Amniotic stem cell (primary cell): ENCODE data around the gene WDR7.

Experiments
- DNase-seq: peaks from one replicate; lab custom pipeline; 2025; lab: John Stamatoyannopoulos, UW

WDR7 gene

GRCh38 chr18:56804395-56804794 is 153.2 kb downstream of the WDR7 start:
- DNase-seq, result no peak

- no peak for DNase-seq
These were observed 156.7 kb downstream of the WDR7 start for GRCh38 chr18:56807901-56808300.

- no peak for DNase-seq
These were observed 161.5 kb downstream of the WDR7 start for GRCh38 chr18:56812674-56813073.

- peak; percentile 8 for DNase-seq
These were observed 164.8 kb downstream of the WDR7 start for GRCh38 chr18:56815926-56816325.

DNA sequence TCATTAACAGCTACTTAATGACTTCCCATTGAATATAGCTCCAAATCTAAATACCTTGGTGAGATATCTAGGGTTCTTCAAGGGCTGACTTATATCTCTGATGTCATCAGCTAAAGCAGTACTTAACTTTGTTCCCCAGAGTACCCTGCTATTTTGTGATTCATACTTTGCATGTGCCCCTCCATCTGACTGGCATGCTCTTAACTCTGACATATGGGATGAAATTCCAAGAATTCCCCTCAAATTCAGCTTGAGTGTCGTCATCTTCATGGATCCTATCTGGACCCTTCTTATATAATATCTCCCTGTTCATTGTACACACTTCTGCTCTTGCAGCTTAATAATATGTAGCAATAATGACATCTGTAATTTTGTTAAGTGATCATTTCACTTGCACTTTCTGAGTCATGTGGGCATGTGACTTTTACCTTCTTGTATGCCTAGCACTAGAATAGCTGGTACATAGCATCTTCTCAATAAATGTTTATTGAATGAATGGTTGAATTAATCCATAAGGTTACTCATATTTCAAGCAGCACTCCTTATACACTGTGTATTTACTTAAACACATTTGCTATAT is 172.9 kb downstream of the WDR7 start:
- no peak for DNase-seq

DNA sequence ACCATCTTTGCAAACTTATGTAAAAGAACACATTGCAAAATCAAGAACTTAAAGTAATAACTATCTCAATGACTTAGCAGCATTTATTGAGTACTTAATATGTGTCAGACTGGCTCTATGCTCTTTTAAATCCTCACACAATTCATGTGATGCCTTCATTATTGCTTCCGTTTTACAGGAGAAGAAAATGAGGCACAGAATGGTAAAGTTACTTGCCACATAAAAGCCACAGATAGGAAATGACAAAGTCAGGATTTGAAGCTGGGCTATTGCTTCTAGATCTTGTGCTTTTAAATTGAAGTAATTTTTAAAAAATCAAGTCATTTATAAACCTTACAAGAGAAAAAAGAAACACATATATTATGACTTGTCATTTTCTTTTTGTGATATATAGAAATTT is 174.2 kb downstream of the WDR7 start:
- DNase-seq, result no peak

DNA sequence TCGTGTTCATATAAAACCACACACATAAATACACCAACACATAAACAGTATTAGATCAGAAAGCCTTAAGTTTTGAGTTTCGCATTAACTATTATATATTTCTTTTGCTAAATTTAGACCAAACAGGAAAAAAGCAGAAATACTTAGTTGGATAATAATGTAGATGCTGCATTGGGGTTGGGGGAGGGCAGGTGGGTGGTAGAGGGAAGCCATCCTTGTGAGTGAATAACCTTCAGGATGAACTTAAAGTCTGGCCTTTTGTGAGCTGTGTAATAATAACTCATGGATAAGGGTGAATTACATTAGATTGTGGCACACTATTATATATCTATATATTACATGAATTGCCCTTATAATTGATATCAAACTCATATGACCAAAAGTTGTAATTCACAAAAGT is 174.7 kb downstream of the WDR7 start:
- no peak for DNase-seq

DNA sequence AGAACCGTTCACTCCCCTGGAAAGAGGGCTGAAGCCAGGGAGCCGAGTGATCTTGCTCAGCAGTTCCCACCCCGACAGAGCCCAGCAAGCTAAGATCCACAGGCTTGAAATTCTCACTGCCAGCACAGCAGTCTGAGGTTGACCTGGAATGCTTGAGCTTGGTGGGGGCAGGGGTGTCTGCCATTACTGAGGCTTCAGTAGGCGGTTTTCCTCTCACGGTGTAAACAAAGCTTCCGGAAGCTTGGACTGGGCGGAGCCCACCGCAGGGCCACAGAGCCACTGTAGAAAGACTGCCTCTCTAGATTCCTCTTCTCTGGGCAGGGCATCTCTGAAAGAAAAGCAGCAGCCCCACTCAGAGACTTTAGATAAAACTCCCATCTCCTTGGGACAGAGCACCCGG is 180.8 kb downstream of the WDR7 start:
- no peak for DNase-seq

GRCh38 chr18:56835331-56835730 is 184.2 kb downstream of the WDR7 start:
- no peak for DNase-seq

- no peak for DNase-seq
These were observed 185.0 kb downstream of the WDR7 start for GRCh38 chr18:56836173-56836572.

GRCh38 chr18:56841836-56842235 is 190.7 kb downstream of the WDR7 start:
- no peak for DNase-seq

DNA sequence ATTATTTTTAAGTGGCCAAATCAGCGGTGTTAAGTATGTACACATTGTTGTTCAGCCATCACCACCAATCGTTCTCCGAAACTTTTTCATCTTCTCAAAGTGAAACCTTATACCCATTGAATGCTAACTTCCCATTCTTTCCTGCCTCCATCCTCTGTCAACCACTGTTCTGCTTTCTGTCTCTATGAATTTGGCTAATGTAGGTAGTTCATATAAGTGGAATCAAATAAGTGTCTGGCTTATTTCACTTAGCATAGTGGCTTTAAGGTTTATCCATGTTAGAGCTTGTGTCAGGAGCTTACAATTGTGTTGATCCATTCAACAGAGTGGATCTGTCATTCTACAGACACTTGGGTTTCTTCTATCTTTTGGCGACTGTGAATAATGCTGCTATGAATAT is 192.1 kb downstream of the WDR7 start:
- DNase-seq, result no peak

- DNase-seq, result no peak
These were observed 193.4 kb downstream of the WDR7 start for GRCh38 chr18:56844556-56844955.

- DNase-seq, result no peak
These were observed 200.6 kb downstream of the WDR7 start for GRCh38 chr18:56851774-56852173.

GRCh38 chr18:56853961-56854360 is 202.8 kb downstream of the WDR7 start:
- no peak for DNase-seq

- no peak for DNase-seq
These were observed 210.1 kb downstream of the WDR7 start for GRCh38 chr18:56861244-56861643.

DNA sequence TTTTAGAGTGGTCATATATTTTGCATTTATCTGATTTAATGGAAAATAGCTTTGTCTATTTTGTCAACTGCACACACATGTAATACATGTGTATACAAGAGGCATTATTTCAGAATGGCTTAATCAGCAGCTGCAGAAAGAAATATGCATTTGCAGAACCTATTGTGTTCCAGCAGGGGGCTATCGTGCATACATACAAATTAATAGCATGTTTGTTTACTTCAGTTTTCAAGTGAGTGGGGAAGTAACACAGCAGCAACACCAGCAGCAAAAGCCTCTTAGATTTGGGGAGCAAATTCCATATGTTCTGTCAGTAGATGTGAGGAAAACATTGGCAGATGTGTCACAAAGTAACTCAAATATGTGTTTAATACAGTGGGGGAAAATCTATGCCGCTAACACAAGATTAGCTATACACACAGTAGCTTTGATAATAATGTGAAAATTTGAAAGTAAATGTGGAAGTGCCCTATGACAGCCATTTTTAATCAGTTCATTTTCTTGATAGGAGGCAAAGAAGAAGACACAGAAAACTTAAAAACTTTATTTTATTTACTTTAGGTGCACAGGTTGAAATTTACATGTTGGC is 218.1 kb downstream of the WDR7 start:
- DNase-seq, result peak; percentile 57

DNA sequence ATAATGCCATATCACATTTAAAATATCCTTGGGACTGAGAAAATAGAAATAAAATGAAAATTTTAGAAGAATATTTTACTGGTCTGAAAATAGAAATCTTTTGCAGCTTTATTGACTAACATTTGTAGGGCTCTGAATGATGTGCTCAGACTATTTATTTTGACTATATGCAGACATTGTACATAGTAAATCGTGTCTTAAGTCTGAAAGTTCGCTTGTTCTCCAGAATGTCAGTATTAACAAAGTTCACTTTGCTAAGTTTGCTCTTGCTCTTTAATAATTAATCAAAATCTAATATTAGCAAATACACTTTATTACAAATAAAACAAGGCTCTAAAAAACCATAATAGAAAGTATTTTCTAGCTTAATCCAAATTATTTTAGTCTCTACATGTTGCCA is 219.8 kb downstream of the WDR7 start:
- no peak for DNase-seq

DNA sequence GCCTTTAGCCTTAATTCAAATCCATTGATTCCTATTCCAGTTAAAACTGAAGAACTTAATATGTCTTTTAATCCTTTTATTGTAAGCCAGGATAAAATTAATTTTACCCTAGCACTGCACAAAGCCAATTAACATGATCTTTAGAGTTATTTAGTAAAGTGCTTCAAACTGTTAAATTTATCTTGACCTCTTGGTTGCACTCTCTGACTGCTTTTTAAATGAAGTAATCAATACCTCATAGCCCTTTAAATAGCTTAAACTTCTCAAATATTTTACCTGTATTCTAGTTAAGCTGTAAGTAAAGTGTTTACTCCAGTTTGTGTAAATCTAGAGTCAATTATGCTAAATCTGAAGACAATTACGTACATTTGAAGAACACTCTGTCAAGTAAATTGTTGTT is 221.0 kb downstream of the WDR7 start:
- no peak for DNase-seq

GRCh38 chr18:56873441-56874140 is 222.4 kb downstream of the WDR7 start:
- DNase-seq, result no peak

- no peak for DNase-seq
These were observed 227.6 kb downstream of the WDR7 start for GRCh38 chr18:56878711-56879110.

DNA sequence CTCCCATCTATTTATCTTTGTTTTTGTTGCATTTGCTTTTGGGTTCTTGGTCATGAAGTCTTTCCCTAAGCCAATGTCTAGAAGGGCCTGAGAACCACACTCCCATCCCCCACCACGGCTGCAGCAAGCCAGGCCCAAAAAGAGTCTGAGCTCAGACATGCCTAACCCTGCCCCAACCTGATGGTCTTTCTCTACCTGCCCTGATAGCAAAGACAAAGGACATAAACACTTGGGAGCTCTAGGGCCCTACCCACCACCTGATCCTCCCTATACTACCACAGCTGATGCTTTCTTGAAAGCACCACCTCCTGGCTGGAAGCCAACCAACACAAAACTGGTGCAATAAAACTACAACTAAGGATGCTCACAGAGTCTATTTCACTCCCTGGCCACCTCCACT is 233.4 kb downstream of the WDR7 start:
- DNase-seq, result no peak

- DNase-seq, result no peak
These were observed 237.8 kb downstream of the WDR7 start for GRCh38 chr18:56888978-56889377.

DNA sequence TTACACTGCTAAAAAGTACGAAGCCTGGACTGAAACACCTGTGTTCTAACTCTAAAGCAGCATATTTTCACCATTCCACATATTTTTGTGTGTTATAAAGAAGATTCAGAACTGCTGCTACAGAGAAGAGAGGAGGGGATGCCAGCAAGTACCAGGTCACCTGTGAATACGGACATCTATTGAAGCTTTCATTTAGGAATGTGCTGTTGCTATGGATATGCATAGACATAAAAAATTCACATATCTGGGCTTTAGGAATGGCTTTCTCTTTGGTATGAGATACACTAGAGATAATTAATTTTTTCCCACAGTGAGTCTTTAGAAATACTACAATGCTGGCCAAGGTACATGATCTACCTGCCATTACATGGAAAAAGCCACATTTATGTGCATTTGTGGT is 238.5 kb downstream of the WDR7 start:
- no peak for DNase-seq
